DOHH2 (cell line): ENCODE measurements around the gene FRMPD4.

Experiments
- CTCF ChIP-seq: fragments of 200-600 bp; sonication (generic); IDR thresholded peaks from one replicate; pipeline ENCODE4 v1.5.1; 2014; ENCODE audit warnings: antibody characterized with exemption, mild to moderate bottlenecking, low read depth, low read length; ENCODE audit not compliant: poor library complexity, severe bottlenecking
- EZH2phosphoT487 ChIP-seq: fragments of 200-600 bp; sonication (generic); IDR thresholded peaks from 2 replicates; pipeline ENCODE4 v1.6.1; 2017; ENCODE audit warnings: borderline replicate concordance, mild to moderate bottlenecking, antibody characterized with exemption, low read length, moderate library complexity, mixed read lengths

DNA sequence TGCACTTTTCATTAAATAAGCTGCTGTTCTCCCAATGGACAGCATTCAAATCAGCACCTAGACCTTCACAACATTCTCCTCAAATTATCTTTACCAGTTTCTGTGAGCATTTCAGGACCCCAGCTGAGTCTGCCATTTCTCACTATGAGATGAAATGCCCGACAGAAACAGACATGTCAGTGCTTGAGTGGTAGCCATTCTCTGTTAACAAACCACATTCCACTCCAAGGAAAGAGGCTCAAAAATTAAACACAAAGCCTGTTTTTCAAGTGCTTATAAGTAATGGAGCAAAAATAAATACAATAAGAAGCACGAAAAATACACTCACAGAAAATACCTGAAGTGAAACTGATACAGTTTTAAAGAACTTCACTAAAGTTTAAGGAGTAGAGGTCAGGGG is 332.8 kb downstream of the FRMPD4 start:
- TF ChIP-seq CTCF: no peak
- no peak for TF ChIP-seq EZH2phosphoT487
